Activated CD4-positive, CD25-positive, alpha-beta regulatory T cell treated with anti-CD3 and anti-CD28 coated beads, Interleukin-2, amount 50 U/mL, for 72 hours (primary cell): ENCODE results near the gene MICA.

Experiments
- DNase-seq: peaks from one replicate; pipeline ENCODE4 v3.0.0; 2021

Gene MICA

DNA sequence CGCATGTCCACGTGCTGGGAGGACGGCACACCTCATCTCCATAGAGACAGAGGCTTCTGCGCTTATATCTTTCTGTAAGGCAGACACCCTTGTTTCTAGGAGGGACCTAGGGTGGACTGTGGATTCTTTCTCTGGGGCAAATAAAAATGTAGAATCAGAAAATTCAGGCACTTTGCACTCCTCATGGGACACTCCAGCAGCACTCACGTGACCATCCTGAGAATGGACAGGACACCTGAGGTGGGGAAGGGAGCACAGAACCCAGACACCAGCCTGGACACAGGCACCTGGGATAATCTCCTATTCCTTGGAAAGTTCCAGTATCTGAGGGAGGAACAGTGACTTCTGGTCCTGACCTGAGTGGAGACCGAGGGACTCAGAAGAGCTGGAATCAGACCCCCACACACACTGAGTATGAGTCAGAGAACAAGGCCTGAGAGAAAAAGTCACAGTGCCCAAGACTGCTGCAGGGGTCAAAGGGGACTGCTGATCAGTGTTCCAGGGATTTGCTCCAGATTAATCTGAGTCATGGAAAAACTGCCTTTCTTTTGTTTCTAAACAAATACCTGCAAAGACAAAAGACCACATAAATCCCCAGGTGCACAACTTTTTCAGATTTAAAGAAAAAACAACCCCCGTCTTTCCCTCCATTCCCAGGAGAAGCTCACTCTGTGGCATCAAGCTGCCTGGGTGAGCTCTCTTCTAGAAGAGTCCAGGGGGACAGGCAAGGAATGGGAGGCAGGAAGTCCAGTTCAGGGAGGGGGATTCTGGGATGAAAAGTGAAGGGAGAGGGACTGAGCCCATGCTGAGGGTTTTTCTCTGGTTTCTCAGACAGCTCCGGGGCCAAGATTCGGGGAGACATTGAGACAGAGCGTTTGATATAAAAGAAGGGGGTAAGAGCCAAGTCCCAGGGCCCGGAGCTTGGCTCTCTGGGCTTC lies 58.9 kb downstream of the MICA start:
- DNase-seq = no peak

DNA sequence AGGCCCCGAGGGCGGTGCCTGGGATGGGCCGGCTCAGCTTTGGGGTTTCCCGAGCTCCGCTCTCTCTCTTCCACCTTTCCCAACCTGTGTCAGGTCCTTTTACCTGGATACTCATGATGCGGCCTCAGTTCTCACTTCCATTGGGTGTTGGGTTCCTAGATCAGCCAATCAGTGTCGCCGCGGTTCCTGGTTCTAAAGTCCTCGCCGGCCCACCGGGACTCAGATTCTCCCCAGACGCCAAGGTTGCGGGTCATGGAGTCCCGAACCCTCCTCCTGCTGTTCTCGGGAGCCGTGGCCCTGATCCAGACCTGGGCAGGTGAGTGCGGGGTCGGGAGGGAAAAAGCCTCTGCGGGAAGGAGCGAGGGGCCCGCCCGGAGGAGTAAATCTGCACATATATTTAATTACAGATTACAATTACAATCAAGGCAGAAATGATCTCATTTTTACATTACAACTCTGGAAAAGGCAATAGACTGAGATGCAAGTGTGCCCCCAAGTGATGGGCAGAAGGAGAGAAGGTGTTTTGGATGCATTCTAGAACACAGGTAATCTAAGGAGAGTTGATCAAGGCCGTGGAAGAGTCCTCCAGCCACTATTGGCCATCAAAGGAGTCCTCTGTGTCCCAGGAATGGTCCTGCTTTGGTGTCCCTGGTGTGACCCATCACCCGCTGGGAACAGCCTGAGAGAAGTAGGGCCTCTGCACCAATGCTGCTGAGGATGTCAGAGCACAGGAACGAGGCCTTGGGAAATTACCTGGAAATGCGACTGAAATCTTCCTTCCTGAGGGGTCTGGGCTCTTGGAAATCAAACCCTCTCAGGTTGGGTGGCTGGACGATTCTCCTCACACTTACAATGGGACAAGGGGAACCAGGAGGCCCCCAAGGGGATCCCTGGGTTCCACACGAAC lies 59.8 kb downstream of the MICA start:
- peak; percentile 86 for DNase-seq

DNA sequence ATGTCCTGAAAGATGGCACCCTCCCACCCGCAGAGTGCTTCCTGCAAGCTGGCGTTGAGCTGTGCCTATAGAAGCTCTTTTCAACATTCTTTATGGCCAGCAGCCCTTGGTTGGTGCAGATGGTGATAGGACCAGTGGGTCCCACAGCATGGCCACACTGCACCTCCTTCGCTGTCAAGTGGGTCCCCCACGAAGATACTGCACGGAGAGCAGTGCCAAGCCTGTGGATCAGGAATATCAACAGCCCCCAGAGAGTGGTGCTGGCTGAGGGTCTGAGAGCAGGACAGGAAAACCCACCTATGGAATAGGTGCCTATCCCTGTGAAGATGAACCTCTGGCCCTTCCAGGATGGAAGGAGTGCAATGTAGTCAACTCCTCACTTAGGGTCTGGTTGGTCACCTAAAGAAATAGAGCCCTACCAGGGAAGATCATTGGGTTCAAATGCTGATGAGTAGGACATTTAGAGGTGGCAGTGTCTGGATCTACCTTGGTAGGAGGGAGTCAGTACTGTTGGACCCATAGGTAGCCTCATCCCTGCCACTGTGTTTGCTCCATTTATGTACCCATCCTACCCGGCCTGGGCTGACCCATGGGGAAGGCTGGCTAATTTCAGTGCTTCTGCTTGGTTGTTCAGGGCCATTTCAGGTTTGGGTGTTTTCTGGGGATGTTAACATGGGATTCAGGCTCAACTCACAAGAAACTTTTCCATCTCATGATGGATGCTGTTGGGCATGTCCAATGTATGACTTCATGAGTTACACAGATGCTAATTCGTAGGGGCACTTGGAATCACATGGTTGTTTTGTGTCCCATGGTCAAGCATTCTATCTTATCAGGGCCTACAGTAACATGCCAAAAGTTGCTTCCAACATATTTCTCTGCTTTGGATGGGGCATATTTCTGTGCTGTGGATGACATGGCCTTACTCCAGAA lies 61.1 kb downstream of the MICA start:
- no peak for DNase-seq
